IgD-negative memory B cell (primary cell): ENCODE results near the gene DHX38. TPM values are rescaled to one million over a fixed set of nuclear protein-coding genes. Genes with fewer than 3 reads are reported as not detected.
"Not testable (repeated sequence)": the region's sequence is repeated elsewhere in the genome, so short reads cannot be mapped to it uniquely, and the experiment has no call there.

Experiments
- H3K27ac Mint-ChIP-seq, 3 donors: one replicate each; pipeline ENCODE4 v1.8.0; 2020 to 2022; ENCODE audit warnings: mild to moderate bottlenecking in 3 of 3, mixed read lengths in 3 of 3, moderate library complexity in 1 of 3
- H3K27me3 Mint-ChIP-seq: one replicate; pipeline ENCODE4 v1.8.0; 2021; ENCODE audit warnings: mixed read lengths
- H3K36me3 Mint-ChIP-seq: one replicate; pipeline ENCODE4 v1.8.0; 2020; ENCODE audit warnings: mild to moderate bottlenecking, mixed read lengths
- H3K4me1 Mint-ChIP-seq, 3 donors: one replicate each; pipeline ENCODE4 v1.8.0; 2020 to 2022; ENCODE audit warnings: mixed read lengths in 3 of 3, mild to moderate bottlenecking in 1 of 3
- H3K4me3 Mint-ChIP-seq, 4 donors: one replicate each; pipeline ENCODE4 v1.8.0; 2020 to 2022; ENCODE audit warnings: mild to moderate bottlenecking in 4 of 4, mixed read lengths in 4 of 4, moderate library complexity in 3 of 4
- H3K9me3 Mint-ChIP-seq, 3 donors: one replicate each; pipeline ENCODE4 v1.8.0; 2020 to 2021; ENCODE audit warnings: mixed read lengths in 3 of 3, mild to moderate bottlenecking in 1 of 3
- polyA plus RNA-seq: library from polyadenylated mRNA; unstranded; fragments of 300-500 nt; fragmentation: Illumina TruSeq; gene quantifications from one replicate; pipeline ENCODE4 v1.2.3, GENCODE V29; 2021

Gene DHX38
- 29.9 TPM for polyA plus RNA-seq

- H3K36me3 Mint-ChIP-seq: peaks cover 4% of the 10 kb centered on the region
- H3K9me3 Mint-ChIP-seq: no peaks in the 10 kb centered on the region
- peaks cover 22 to 29% (median 25%) of the 10 kb centered on the region in 3 donors for H3K4me1 Mint-ChIP-seq
- peak within 1 kb of the TSS; percentile 79 to 99 (median 99) for H3K27ac Mint-ChIP-seq
- no peaks in the 10 kb centered on the region for H3K27me3 Mint-ChIP-seq
- peak within 1 kb of the TSS; percentile 90 to 99 (median 98) for H3K4me3 Mint-ChIP-seq
Measured at GRCh38 chr16:72093448-72094265, at the start of gene DHX38, which contains the start of gene TXNL4B. TSS of gene DHX38 (plus strand) at chr16:72093847. CDS start at chr16:72096158, 2,311 bp downstream. TSS of gene TXNL4B (minus strand) at chr16:72093620. CDS start at chr16:72090749, 2,871 bp downstream.

DNA sequence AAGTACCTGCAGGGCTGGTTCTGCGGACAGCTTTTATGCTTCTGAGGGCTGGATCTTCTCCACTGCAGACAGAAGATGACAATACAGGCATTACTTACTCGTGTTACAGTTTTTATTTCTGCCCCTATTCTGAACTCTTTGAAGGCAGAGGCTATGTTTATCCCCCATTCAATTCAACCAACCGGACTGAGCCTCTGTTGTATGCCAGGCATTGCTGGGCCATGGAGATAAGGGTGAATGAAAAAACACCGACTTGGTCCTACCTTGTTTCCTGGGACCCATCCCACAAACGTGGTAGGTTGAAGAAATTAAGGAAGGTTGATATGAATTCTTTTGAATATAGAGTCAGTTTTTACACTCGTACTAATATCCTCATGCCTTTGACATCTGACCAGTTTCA is 49.4 kb upstream of the DHX38 start:
- no peaks in the 10 kb centered on the region for H3K27me3 Mint-ChIP-seq
- H3K9me3 Mint-ChIP-seq: peaks cover 0 to 9% (median 4%) of the 10 kb centered on the region in 3 donors
- no peaks in the 10 kb centered on the region for H3K4me1 Mint-ChIP-seq
- no peak overlapping the region for H3K27ac Mint-ChIP-seq
- H3K4me3 Mint-ChIP-seq: no peak overlapping the region
- H3K36me3 Mint-ChIP-seq: peaks cover 12% of the 10 kb centered on the region

DNA sequence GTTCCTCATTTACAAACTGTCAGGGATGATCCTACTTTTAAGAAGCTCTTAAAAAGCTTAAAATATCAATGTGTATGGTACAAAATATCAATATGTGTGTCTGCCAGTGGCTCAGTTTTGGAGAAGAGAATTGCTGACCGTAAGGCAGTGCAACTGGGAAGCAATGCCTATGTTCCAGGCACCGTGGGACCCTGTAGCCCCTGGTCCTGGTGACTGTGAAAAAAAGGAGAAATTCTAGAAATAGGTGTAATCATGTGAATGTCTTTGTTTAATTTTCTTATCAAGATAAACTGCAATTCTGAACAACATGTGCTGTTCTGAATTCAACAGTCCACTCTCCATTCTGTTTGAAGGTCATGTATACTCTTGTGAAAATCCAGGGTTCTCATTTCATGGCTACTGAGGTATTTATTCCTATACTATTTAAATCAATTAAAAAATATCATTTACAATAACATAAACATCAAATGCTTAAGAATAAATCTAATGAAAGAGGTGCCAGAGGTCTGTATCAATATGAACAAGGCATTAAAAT is 48.8 kb upstream of the DHX38 start:
- no peak overlapping the region for H3K4me3 Mint-ChIP-seq

DNA sequence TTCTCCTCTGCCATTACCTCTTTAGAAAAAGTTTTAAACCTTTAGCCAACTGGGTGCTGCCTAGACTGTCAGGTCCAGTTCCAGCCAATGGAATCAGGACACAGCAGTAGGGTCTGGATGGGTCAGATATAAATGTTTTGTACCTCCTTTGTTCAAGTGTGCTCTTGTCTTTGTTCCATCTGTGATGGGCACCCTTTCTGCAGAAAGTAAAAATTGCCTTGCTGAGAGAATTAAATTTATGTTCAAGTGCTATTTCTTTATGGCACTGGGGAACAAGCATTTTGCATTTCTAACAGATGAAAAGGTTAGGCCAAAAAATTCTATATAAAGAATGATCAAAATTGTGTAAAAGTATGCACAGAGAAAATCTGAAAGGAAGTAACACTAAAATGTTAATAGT is 44.5 kb upstream of the DHX38 start:
- peaks cover 13% of the 10 kb centered on the region for H3K36me3 Mint-ChIP-seq
- H3K4me3 Mint-ChIP-seq: no peak overlapping the region
- no peaks in the 10 kb centered on the region for H3K4me1 Mint-ChIP-seq
- H3K27me3 Mint-ChIP-seq: no peaks in the 10 kb centered on the region
- no peak overlapping the region for H3K27ac Mint-ChIP-seq
- peaks cover 6 to 19% (median 6%) of the 10 kb centered on the region in 3 donors for H3K9me3 Mint-ChIP-seq

More for the DNA sequence above, 48.8 kb upstream of the DHX38 start:
- Mint-ChIP-seq H3K9me3 (peaks cover under 1 to 13% (median 4%) of the 10 kb centered on the region in 3 donors), H3K27ac (peak overlapping the region in 1 of 3 donors; percentile 57), H3K27me3 (no peaks in the 10 kb centered on the region), H3K4me1 (no peaks in the 10 kb centered on the region), H3K36me3 (peaks cover 12% of the 10 kb centered on the region)

- peaks cover 6 to 19% (median 6%) of the 10 kb centered on the region in 3 donors for H3K9me3 Mint-ChIP-seq
- no peak overlapping the region for H3K4me3 Mint-ChIP-seq
- H3K27me3 Mint-ChIP-seq: no peaks in the 10 kb centered on the region
- H3K4me1 Mint-ChIP-seq: no peaks in the 10 kb centered on the region
- peaks cover 8% of the 10 kb centered on the region for H3K36me3 Mint-ChIP-seq
- H3K27ac Mint-ChIP-seq: no peak overlapping the region
Measured at GRCh38 chr16:72050769-72051464, 42.7 kb upstream of the DHX38 start.

GRCh38 chr16:72051818-72052217 is 41.8 kb upstream of the DHX38 start:
- H3K36me3 Mint-ChIP-seq: peaks cover 8% of the 10 kb centered on the region
- H3K9me3 Mint-ChIP-seq: peaks cover 6 to 19% (median 6%) of the 10 kb centered on the region in 3 donors
- H3K4me1 Mint-ChIP-seq: no peaks in the 10 kb centered on the region
- H3K27ac Mint-ChIP-seq: no peak overlapping the region
- no peak overlapping the region for H3K4me3 Mint-ChIP-seq
- peaks cover 2% of the 10 kb centered on the region for H3K27me3 Mint-ChIP-seq

DNA sequence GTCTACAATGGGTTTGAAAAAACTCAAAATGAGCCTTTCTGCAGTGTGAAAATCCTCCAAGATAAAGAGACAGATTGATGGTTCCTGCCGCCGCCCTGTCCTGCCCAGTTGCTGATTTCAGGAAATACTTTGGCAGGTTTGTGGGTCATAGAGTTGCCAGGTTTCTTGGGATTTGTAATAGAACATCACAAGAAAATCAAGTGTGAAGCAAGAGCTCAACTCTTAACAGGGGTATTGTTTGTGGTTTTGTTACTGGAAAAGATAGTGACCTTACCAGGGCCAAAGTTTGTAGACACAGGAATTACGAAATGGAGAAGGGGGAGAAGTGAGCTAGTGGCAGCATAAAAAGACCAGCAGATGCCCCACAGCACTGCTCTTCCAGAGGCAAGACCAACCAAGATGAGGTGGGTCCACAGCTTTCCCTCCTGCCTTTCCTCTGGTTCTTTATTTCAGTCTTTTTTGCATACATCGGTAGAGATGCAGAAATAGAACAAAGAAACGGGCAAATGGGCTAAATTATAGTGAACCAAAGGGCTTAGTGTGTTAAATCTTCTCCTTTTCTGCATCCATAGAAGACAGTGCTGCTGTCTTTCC is 39.3 kb upstream of the DHX38 start, which contains the start of gene HP:
HP (plus strand) TSS at position 252 of the 594 bp plus-strand sequence; CDS start at position 400, 148 bp downstream.
- H3K4me3 Mint-ChIP-seq, H3K36me3 Mint-ChIP-seq, H3K27me3 Mint-ChIP-seq, H3K27ac Mint-ChIP-seq, H3K4me1 Mint-ChIP-seq: not testable (repeated sequence)
- peaks cover 2 to 12% (median 6%) of the 10 kb centered on the region in 3 donors for H3K9me3 Mint-ChIP-seq

- H3K4me1 Mint-ChIP-seq: no peaks in the 10 kb centered on the region
- peaks cover 2% of the 10 kb centered on the region for H3K27me3 Mint-ChIP-seq
- peak overlapping the region in 1 of 3 donors; percentile 23 for H3K27ac Mint-ChIP-seq
- peaks cover 7% of the 10 kb centered on the region for H3K36me3 Mint-ChIP-seq
- H3K4me3 Mint-ChIP-seq: no peak overlapping the region
- peaks cover 0 to 2% (median 0%) of the 10 kb centered on the region in 3 donors for H3K9me3 Mint-ChIP-seq
Measured at GRCh38 chr16:72055911-72056310, 37.7 kb upstream of the DHX38 start.

- not testable (repeated sequence) for H3K36me3 Mint-ChIP-seq, H3K4me3 Mint-ChIP-seq, H3K4me1 Mint-ChIP-seq, H3K27me3 Mint-ChIP-seq, H3K27ac Mint-ChIP-seq, H3K9me3 Mint-ChIP-seq
Measured at GRCh38 chr16:72057313-72057712, 36.3 kb upstream of the DHX38 start.

GRCh38 chr16:72059060-72059459 is 34.6 kb upstream of the DHX38 start:
- H3K4me3 Mint-ChIP-seq, H3K36me3 Mint-ChIP-seq, H3K4me1 Mint-ChIP-seq, H3K9me3 Mint-ChIP-seq, H3K27ac Mint-ChIP-seq, H3K27me3 Mint-ChIP-seq: not testable (repeated sequence)

DNA sequence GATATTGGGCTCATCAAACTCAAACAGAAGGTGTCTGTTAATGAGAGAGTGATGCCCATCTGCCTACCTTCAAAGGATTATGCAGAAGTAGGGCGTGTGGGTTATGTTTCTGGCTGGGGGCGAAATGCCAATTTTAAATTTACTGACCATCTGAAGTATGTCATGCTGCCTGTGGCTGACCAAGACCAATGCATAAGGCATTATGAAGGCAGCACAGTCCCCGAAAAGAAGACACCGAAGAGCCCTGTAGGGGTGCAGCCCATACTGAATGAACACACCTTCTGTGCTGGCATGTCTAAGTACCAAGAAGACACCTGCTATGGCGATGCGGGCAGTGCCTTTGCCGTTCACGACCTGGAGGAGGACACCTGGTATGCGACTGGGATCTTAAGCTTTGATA is 33.2 kb upstream of the DHX38 start:
- peaks cover 4% of the 10 kb centered on the region for H3K36me3 Mint-ChIP-seq
- H3K27me3 Mint-ChIP-seq: peaks cover 2% of the 10 kb centered on the region
- H3K9me3 Mint-ChIP-seq: no peaks in the 10 kb centered on the region
- H3K4me1 Mint-ChIP-seq: no peaks in the 10 kb centered on the region
- no peak overlapping the region for H3K4me3 Mint-ChIP-seq
- no peak overlapping the region for H3K27ac Mint-ChIP-seq

DNA sequence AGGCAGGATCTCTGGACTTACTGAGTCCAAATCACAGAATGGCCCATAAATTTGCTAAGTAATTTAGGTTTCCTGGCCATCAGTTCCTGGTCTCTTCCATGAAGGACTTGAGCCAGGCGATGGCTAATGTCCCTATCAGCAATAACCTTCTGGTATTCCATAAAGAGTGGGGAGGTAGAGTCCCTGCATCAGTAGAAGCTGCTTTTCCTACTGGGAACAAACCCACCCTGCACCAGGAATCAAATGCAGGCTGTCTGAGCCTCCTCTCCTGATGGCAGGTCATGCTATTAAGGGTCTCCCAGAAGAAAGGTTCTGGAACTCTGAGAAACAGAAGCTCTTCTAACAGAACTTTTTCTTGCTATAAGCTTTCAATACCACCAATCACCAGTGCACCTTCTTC is 32.1 kb upstream of the DHX38 start:
- Mint-ChIP-seq H3K9me3 (no peaks in the 10 kb centered on the region), H3K27me3 (no peaks in the 10 kb centered on the region), H3K4me3 (no peak overlapping the region), H3K27ac (no peak overlapping the region), H3K36me3 (peaks cover 4% of the 10 kb centered on the region), H3K4me1 (no peaks in the 10 kb centered on the region)

- Mint-ChIP-seq H3K4me1 (no peaks in the 10 kb centered on the region), H3K4me3 (no peak overlapping the region), H3K27me3 (no peaks in the 10 kb centered on the region), H3K36me3 (peaks cover 4% of the 10 kb centered on the region), H3K9me3 (no peaks in the 10 kb centered on the region), H3K27ac (no peak overlapping the region)
Measured at GRCh38 chr16:72064361-72064894, 29.2 kb upstream of the DHX38 start.

GRCh38 chr16:72066747-72067146 is 26.9 kb upstream of the DHX38 start:
- Mint-ChIP-seq H3K4me3 (no peak overlapping the region), H3K4me1 (no peaks in the 10 kb centered on the region), H3K36me3 (peaks cover 3% of the 10 kb centered on the region), H3K9me3 (no peaks in the 10 kb centered on the region), H3K27ac (no peak overlapping the region), H3K27me3 (no peaks in the 10 kb centered on the region)

DNA sequence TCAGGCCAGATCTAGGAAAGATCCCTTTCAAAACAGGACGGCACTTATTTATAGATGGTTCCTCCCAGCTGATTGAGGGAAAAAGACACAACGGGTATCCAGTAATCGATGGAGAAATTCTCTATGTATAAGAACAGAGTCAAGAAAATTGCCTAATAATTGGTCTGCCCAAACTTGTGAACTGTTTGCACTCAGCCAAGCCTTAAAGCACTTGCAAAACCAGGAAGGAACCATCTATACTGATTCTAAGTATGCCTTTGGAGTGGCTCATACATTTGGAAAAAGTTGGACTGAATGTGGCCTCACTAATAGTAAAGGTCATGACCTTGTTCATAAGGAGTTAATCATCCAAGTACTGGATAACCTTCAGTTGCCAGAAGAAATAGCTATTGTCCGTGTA is 24.7 kb upstream of the DHX38 start:
- Mint-ChIP-seq H3K4me1 (no peaks in the 10 kb centered on the region), H3K27ac (no peak overlapping the region), H3K9me3 (no peaks in the 10 kb centered on the region), H3K36me3 (peaks cover 3% of the 10 kb centered on the region), H3K27me3 (no peaks in the 10 kb centered on the region), H3K4me3 (no peak overlapping the region)
